Measurements from ENCODE around the gene JUN. TPM values are rescaled to one million over a fixed set of nuclear protein-coding genes. Genes with fewer than 3 reads are reported as not detected.
A peak's percentile ranks its signal among the peaks of the same experiment; 100 is the strongest.

Gene JUN
- total and polyA plus RNA-seq, 2 experiments from 2014 or later, result 189 to 351 TPM

GRCh38 chr1:58769809-58770320, 14.0 kb downstream of the JUN start:
- H3K36me3 ChIP-seq (replicated peaks; ENCODE audit: insufficient read depth, low read depth), result no peaks in the 10 kb centered on the region
- no peak overlapping the region for H3K4me3 ChIP-seq
- H3K79me2 ChIP-seq, result no peaks in the 10 kb centered on the region
- WGBS (ENCODE audit: low lambda C conversion rate, missing lambda C conversion rate), result 66% methylated on average over 9 of the region's 9 CpGs
- no peaks in the 10 kb centered on the region for H3K27me3 ChIP-seq
- DNase-seq (ENCODE audit: low spot score), result no peak
- H3K9me3 ChIP-seq (ENCODE audit: low read depth), result no peaks in the 10 kb centered on the region
- H3K4me1 ChIP-seq (ENCODE audit: insufficient read depth), result no peaks in the 10 kb centered on the region
- no peak overlapping the region for H3K27ac ChIP-seq
- no peaks in the 10 kb centered on the region for H3K9me2 ChIP-seq (replicated peaks; ENCODE audit: insufficient read depth)
- H3K4me2 ChIP-seq, result no peak overlapping the region
- no peaks in the 10 kb centered on the region for H4K20me1 ChIP-seq (ENCODE audit: insufficient read depth, poor library complexity, severe bottlenecking)
- TF ChIP-seq EZH2 (IDR thresholded peaks at IDR 0.05; ENCODE audit: borderline replicate concordance), result no peak
- no peak for TF ChIP-seq CTCF (IDR thresholded peaks at IDR 0.05; ENCODE audit: poor library complexity)
- TF ChIP-seq EZH2phosphoT487 (IDR thresholded peaks at IDR 0.05; ENCODE audit: low read depth, severe bottlenecking, unreplicated experiment), result no peak
- H2AFZ ChIP-seq, result no peak overlapping the region

GRCh38 chr1:58768971-58769808, 14.7 kb downstream of the JUN start:
- H3K9me2 ChIP-seq (replicated peaks; ENCODE audit: insufficient read depth), result no peaks in the 10 kb centered on the region
- no peak overlapping the region for H3K4me2 ChIP-seq
- no peaks in the 10 kb centered on the region for H3K36me3 ChIP-seq (replicated peaks; ENCODE audit: insufficient read depth, low read depth)
- H3K79me2 ChIP-seq, result no peaks in the 10 kb centered on the region
- H4K20me1 ChIP-seq (ENCODE audit: insufficient read depth, poor library complexity, severe bottlenecking), result no peaks in the 10 kb centered on the region
- 44% methylated on average over 22 of the region's 22 CpGs for WGBS (ENCODE audit: low lambda C conversion rate, missing lambda C conversion rate)
- no peak overlapping the region for H3K4me3 ChIP-seq
- H3K4me1 ChIP-seq (ENCODE audit: insufficient read depth), result no peaks in the 10 kb centered on the region
- no peak overlapping the region for H2AFZ ChIP-seq
- H3K27me3 ChIP-seq, result no peaks in the 10 kb centered on the region
- peak; percentile 78 for TF ChIP-seq CTCF (IDR thresholded peaks at IDR 0.05; ENCODE audit: poor library complexity)
- no peak for TF ChIP-seq EZH2 (IDR thresholded peaks at IDR 0.05; ENCODE audit: borderline replicate concordance)
- no peak for TF ChIP-seq EZH2phosphoT487 (IDR thresholded peaks at IDR 0.05; ENCODE audit: low read depth, severe bottlenecking, unreplicated experiment)
- H3K27ac ChIP-seq, result no peak overlapping the region
- H3K9me3 ChIP-seq (ENCODE audit: low read depth), result no peaks in the 10 kb centered on the region
- DNase-seq (ENCODE audit: low spot score), result peak; percentile 79

GRCh38 chr1:58768191-58768731, 15.6 kb downstream of the JUN start:
- H3K9me2 ChIP-seq (replicated peaks; ENCODE audit: insufficient read depth), result no peaks in the 10 kb centered on the region
- no peaks in the 10 kb centered on the region for H3K27me3 ChIP-seq
- H3K27ac ChIP-seq, result no peak overlapping the region
- H3K4me1 ChIP-seq (ENCODE audit: insufficient read depth), result peaks cover 4% of the 10 kb centered on the region
- no peak overlapping the region for H2AFZ ChIP-seq
- H3K79me2 ChIP-seq, result no peaks in the 10 kb centered on the region
- no peaks in the 10 kb centered on the region for H3K36me3 ChIP-seq (replicated peaks; ENCODE audit: insufficient read depth, low read depth)
- DNase-seq (ENCODE audit: low spot score), result no peak
- H3K4me2 ChIP-seq, result no peak overlapping the region
- 88% methylated on average over 5 of the region's 5 CpGs for WGBS (ENCODE audit: low lambda C conversion rate, missing lambda C conversion rate)
- TF ChIP-seq CTCF (IDR thresholded peaks at IDR 0.05; ENCODE audit: poor library complexity) (no peak), EZH2 (IDR thresholded peaks at IDR 0.05; ENCODE audit: borderline replicate concordance) (no peak), EZH2phosphoT487 (IDR thresholded peaks at IDR 0.05; ENCODE audit: low read depth, severe bottlenecking, unreplicated experiment) (no peak)
- no peaks in the 10 kb centered on the region for H3K9me3 ChIP-seq (ENCODE audit: low read depth)
- no peak overlapping the region for H3K4me3 ChIP-seq
- H4K20me1 ChIP-seq (ENCODE audit: insufficient read depth, poor library complexity, severe bottlenecking), result no peaks in the 10 kb centered on the region
